Vagina (tissue), 2 donors: ENCODE data around the gene GATA3. TPM values are rescaled to one million over a fixed set of nuclear protein-coding genes. Genes with fewer than 3 reads are reported as not detected.
"Not testable (repeated sequence)": the region's sequence is repeated elsewhere in the genome, so short reads cannot be mapped to it uniquely, and the experiment has no call there.

Experiments used
- DNase-seq, 2 donors: peaks; one replicate each; pipeline ENCODE4 v3.0.0-alpha.2; 2017; ENCODE audit errors: extremely low spot score in 2 of 2
- H3K27ac ChIP-seq: fragments of 200-600 bp; sonication (generic); one replicate; pipeline ENCODE4 v1.5.1; 2019
- H3K27me3 ChIP-seq: fragments of 200-600 bp; sonication (generic); one replicate; pipeline ENCODE4 v1.5.1; 2019
- H3K36me3 ChIP-seq, 2 donors: fragments of 200-600 bp; sonication (generic); one replicate each; pipeline ENCODE4 v1.5.1; 2017 to 2019
- H3K4me1 ChIP-seq: fragments of 200-600 bp; sonication (generic); one replicate; pipeline ENCODE4 v1.5.1; 2019
- H3K4me3 ChIP-seq, 2 donors: fragments of 200-600 bp; sonication (generic); 1 replicate in 1 of 2; 2 replicates in 1 of 2; pipeline ENCODE4 v1.5.1; 2016 to 2019
- H3K9me3 ChIP-seq: fragments of 200-600 bp; sonication (generic); one replicate; pipeline ENCODE4 v1.5.1; 2019
- CTCF ChIP-seq, 3 experiments: fragments of 450-650 bp in 2 of 3; fragments of 200-600 bp in 1 of 3; sonication (generic) in 1 of 3; IDR thresholded peaks; one replicate each; pipeline ENCODE4 v1.5.1; 2017 to 2019; ENCODE audit warnings: antibody characterized with exemption in 3 of 3, mild to moderate bottlenecking in 2 of 3, moderate library complexity in 2 of 3
- POLR2A ChIP-seq, 2 donors: fragments of 450-650 bp; IDR thresholded peaks; one replicate each; pipeline ENCODE4 v1.6.1; 2017; ENCODE audit warnings: antibody characterized with exemption in 2 of 2, mild to moderate bottlenecking in 2 of 2, moderate library complexity in 2 of 2
- POLR2AphosphoS5 ChIP-seq, 2 donors: sonication (generic); formaldehyde crosslinking; IDR thresholded peaks; one replicate each; pipeline ENCODE4 v1.9.0; 2017; ENCODE audit warnings: antibody characterized with exemption in 2 of 2, mild to moderate bottlenecking in 2 of 2, low read depth in 1 of 2; ENCODE audit not compliant: insufficient read depth in 1 of 2
- intact Hi-C: fragments of 100-400 bp; cut with DNase I; formaldehyde crosslinking; loops from one replicate; pipeline ENCODE4 v1.15.1; 2023
- total RNA-seq: library from RNA; depleted of rRNA; stranded (reverse); fragments of >200 nt; gene quantifications from one replicate; pipeline ENCODE4 v1.2.3, GENCODE V29; 2016

Gene GATA3
- total RNA-seq, 1 donor from 2014 or later: 8.6 TPM

GRCh38 chr10:8026349-8027259, 27.9 kb upstream of the GATA3 start:
- no peaks in the 10 kb centered on the region for H3K4me1 ChIP-seq
- DNase-seq: peak in 1 of 2 donors; percentile 58
- no peak overlapping the region for H3K27ac ChIP-seq
- no peaks in the 10 kb centered on the region for H3K27me3 ChIP-seq
- no peaks in the 10 kb centered on the region for H3K36me3 ChIP-seq
- H3K4me3 ChIP-seq: no peak overlapping the region
- intact Hi-C loops: no loop called here
- H3K9me3 ChIP-seq: no peaks in the 10 kb centered on the region
- TF ChIP-seq POLR2AphosphoS5 (IDR thresholded peaks at IDR 0.05; ENCODE audit: insufficient read depth in 1 of 2, low read depth in 1 of 2) (no peak), CTCF (IDR thresholded peaks at IDR 0.05) (no peak), POLR2A (IDR thresholded peaks at IDR 0.05) (no peak)

- H3K36me3 ChIP-seq, H3K27me3 ChIP-seq, intact Hi-C loops, DNase-seq, H3K9me3 ChIP-seq, H3K27ac ChIP-seq, H3K4me3 ChIP-seq: not testable (repeated sequence)
- peaks cover 26% of the 10 kb centered on the region for H3K4me1 ChIP-seq
Measured at GRCh38 chr10:8031211-8031610, 23.3 kb upstream of the GATA3 start.

- Histone ChIP-seq H3K9me3 (no peaks in the 10 kb centered on the region), H3K27me3 (peaks cover 18% of the 10 kb centered on the region), H3K36me3 (no peaks in the 10 kb centered on the region), H3K4me3 (no peak overlapping the region), H3K27ac (no peak overlapping the region), H3K4me1 (peaks cover 36% of the 10 kb centered on the region)
- no peak for TF ChIP-seq POLR2AphosphoS5 (IDR thresholded peaks at IDR 0.05; ENCODE audit: insufficient read depth in 1 of 2, low read depth in 1 of 2)
- TF ChIP-seq POLR2A (IDR thresholded peaks at IDR 0.05): no peak
- no peak for TF ChIP-seq CTCF (IDR thresholded peaks at IDR 0.05)
- no peak for DNase-seq
- intact Hi-C loops: no loop called here
Measured at GRCh38 chr10:8032558-8032957, 21.9 kb upstream of the GATA3 start.

- H3K4me3 ChIP-seq: peak overlapping the region in 1 of 2 donors; percentile 26
Measured at GRCh38 chr10:8033812-8034465, 20.5 kb upstream of the GATA3 start.

More at GRCh38 chr10:8033812-8034465, 20.5 kb upstream of the GATA3 start:
- TF ChIP-seq POLR2AphosphoS5 (IDR thresholded peaks at IDR 0.05; ENCODE audit: insufficient read depth in 1 of 2, low read depth in 1 of 2) (no peak), CTCF (IDR thresholded peaks at IDR 0.05) (no peak), POLR2A (IDR thresholded peaks at IDR 0.05) (no peak)
- peaks cover 36% of the 10 kb centered on the region for H3K4me1 ChIP-seq
- intact Hi-C loops: no loop called here
- no peak for DNase-seq
- H3K27ac ChIP-seq: no peak overlapping the region
- peaks cover 25% of the 10 kb centered on the region for H3K27me3 ChIP-seq
- no peaks in the 10 kb centered on the region for H3K9me3 ChIP-seq
- H3K36me3 ChIP-seq: no peaks in the 10 kb centered on the region
